A549 (cell line): ENCODE data around the gene QPCTL. TPM values are rescaled to one million over a fixed set of nuclear protein-coding genes. Genes with fewer than 3 reads are reported as not detected.
"Not testable (repeated sequence)": the region's sequence is repeated elsewhere in the genome, so short reads cannot be mapped to it uniquely, and the experiment has no call there.

ENCODE experiments used
- ATAC-seq, 2 experiments: fragments of 200-7000 bp in 1 of 2; fragments of >200 bp in 1 of 2; cut with Nextera tagmentation in 1 of 2; cut with Tn5 transposase in 1 of 2; 3 replicates each; pipeline versions ENCODE4 v1.8.0 to v1.9.1; 2018 to 2020; ENCODE audit warnings: mild to moderate bottlenecking in 1 of 2, moderate library complexity in 1 of 2
- CTCF ChIA-PET: fragments of 300-600 bp; sonication (Branson Sonifier 250); formaldehyde crosslinking; extraction: SDS; loops from one replicate; lab custom pipeline; 2021; ENCODE audit warnings: antibody characterized with exemption, inconsistent platforms; lab: Yijun Ruan, JAX
- POLR2A ChIA-PET: fragments of 350-600 bp; formaldehyde crosslinking; extraction: SDS; loops from one replicate; lab custom pipeline; 2021; ENCODE audit warnings: antibody characterized with exemption, inconsistent platforms; lab: Yijun Ruan, JAX
- DNase-seq, 2 experiments: peaks; one replicate each; pipeline versions ENCODE4 v3.0.0 to v3.0.0-alpha.2; 2011 to 2016; ENCODE audit warnings: low read depth in 1 of 2, low spot score in 1 of 2
- FAIRE-seq: peaks from 2 replicates; lab custom pipeline; 2011; peaks lifted over from hg19 to GRCh38; lab: Jason Lieb, UNC
- H3K27ac ChIP-seq, 2 experiments: fragments of >200 bp; sonication (Bioruptor Twin); formaldehyde crosslinking; 3 replicates each; pipeline ENCODE4 v1.5.1; 2016 to 2017
- H3K4me1 ChIP-seq: fragments of >200 bp; sonication (Bioruptor Twin); formaldehyde crosslinking; 3 replicates; pipeline ENCODE4 v1.6.1; 2016
- H3K4me2 ChIP-seq: fragments of >200 bp; sonication (Bioruptor Twin); formaldehyde crosslinking; 3 replicates; pipeline ENCODE4 v1.6.1; 2016
- H3K4me3 ChIP-seq: fragments of >200 bp; sonication (Bioruptor Twin); formaldehyde crosslinking; 3 replicates; pipeline ENCODE4 v1.5.1; 2016
- H3K9me3 ChIP-seq: fragments of >200 bp; sonication (Bioruptor Twin); formaldehyde crosslinking; 3 replicates; pipeline ENCODE4 v1.6.1; 2016
- CBX2 ChIP-seq: fragments of 200-600 bp; sonication (generic); IDR thresholded peaks from 2 replicates; pipeline ENCODE4 v1.6.1; 2016; ENCODE audit warnings: low read depth, mild to moderate bottlenecking, borderline replicate concordance
- CEBPB ChIP-seq, 2 experiments: fragments of >200 bp in 1 of 2; sonication (Bioruptor Twin) in 1 of 2; formaldehyde crosslinking in 1 of 2; IDR thresholded peaks; 2 replicates each; pipeline ENCODE4 v1.6.1; 2012 to 2016
- CHD4 ChIP-seq: fragments of 200-600 bp; sonication (generic); IDR thresholded peaks from 2 replicates; pipeline ENCODE4 v1.6.1; 2016; ENCODE audit warnings: antibody characterized with exemption, mild to moderate bottlenecking, borderline replicate concordance
- EHF ChIP-seq: fragments of 250-450 bp; sonication (Bioruptor Pico); IDR thresholded peaks from 2 replicates; pipeline ENCODE4 v1.5.0; 2020; ENCODE audit warnings: mild to moderate bottlenecking
- ELK1 ChIP-seq: fragments of 150-350 bp; IDR thresholded peaks from 2 replicates; pipeline ENCODE4 v1.6.1; 2014; ENCODE audit warnings: low read depth, mild to moderate bottlenecking, low read length
- FOSL2 ChIP-seq, 2 experiments: fragments of 450-650 bp in 1 of 2; fragments of >200 bp in 1 of 2; sonication (Bioruptor Twin) in 1 of 2; formaldehyde crosslinking; IDR thresholded peaks; 2 replicates each; pipeline versions ENCODE4 v1.5.0 to v1.6.1; 2016 to 2020; ENCODE audit warnings: mild to moderate bottlenecking in 1 of 2, moderate library complexity in 1 of 2
- FOXS1 ChIP-seq: fragments of 250-450 bp; sonication (Bioruptor Pico); IDR thresholded peaks from 2 replicates; pipeline ENCODE4 v1.5.0; 2020; ENCODE audit warnings: mild to moderate bottlenecking, moderate library complexity
- HOXB13 ChIP-seq: fragments of 250-450 bp; sonication (Bioruptor Pico); IDR thresholded peaks from 2 replicates; pipeline ENCODE4 v1.5.0; 2020; ENCODE audit warnings: low read depth, mild to moderate bottlenecking, moderate library complexity
- KDM1A ChIP-seq: fragments of 200-600 bp; sonication (generic); IDR thresholded peaks from 2 replicates; pipeline ENCODE4 v1.6.1; 2016; ENCODE audit warnings: low read depth, mild to moderate bottlenecking
- MAX ChIP-seq: IDR thresholded peaks from 2 replicates; pipeline ENCODE4 v1.6.1; 2012
- PBX3 ChIP-seq: IDR thresholded peaks from 2 replicates; pipeline ENCODE4 v1.6.1; 2012
- RCOR1 ChIP-seq: fragments of 150-350 bp; IDR thresholded peaks from 2 replicates; pipeline ENCODE4 v1.6.1; 2014; ENCODE audit warnings: antibody characterized with exemption, low read length, low read depth
- ZFP36 ChIP-seq: fragments of 450-650 bp; IDR thresholded peaks from 2 replicates; pipeline ENCODE4 v1.6.1; 2014; ENCODE audit warnings: borderline replicate concordance; ENCODE audit not compliant: partially characterized antibody
- WGBS: methylation state at CpG from one replicate; pipeline ENCODE4 v1.1.6; 2017; ENCODE audit errors: missing lambda C conversion rate; 5-methylcytosine and 5-hydroxymethylcytosine counted together
- polyA plus RNA-seq, 4 experiments: library from polyadenylated mRNA; depleted of rRNA in 3 of 4; stranded (reverse); fragments of >200 nt; fragmentation: RNase III in 1 of 4; extraction: RNeasy Plus Mini Kit Qiagen cat#74134 plus additional on column Dnase treatment in 1 of 4; gene quantifications; 2 replicates in 3 of 4; 3 replicates in 1 of 4; pipeline ENCODE4 v1.2.3, GENCODE V29; 2011 to 2017

Gene QPCTL
- polyA plus RNA-seq, 2 of the 4 experiments (the other 2 are of a cell fraction) = 9.4 to 10.4 TPM

GRCh38 chr19:45717983-45718650, 25.7 kb downstream of the QPCTL start:
- peak overlapping the region; percentile 90 to 93 for H3K27ac ChIP-seq
- TF ChIP-seq ELK1 = no peak
- 0 out of 2 replicates have a peak, but pooled peaks have one; percentile 4 for TF ChIP-seq EHF (CRISPR knock-in tag)
- TF ChIP-seq KDM1A = 0 out of 2 replicates have a peak, but pooled peaks have one; percentile 21
- TF ChIP-seq FOSL2 (IDR thresholded peaks at IDR 0.05) = no peak
- TF ChIP-seq FOSL2 (CRISPR knock-in tag; IDR thresholded peaks at IDR 0.05) = 0 out of 2 replicates have a peak, but pooled peaks have one; percentile 6
- TF ChIP-seq ZFP36 = peak; percentile 12
- TF ChIP-seq RCOR1 = no peak
- DNase-seq (no peak), FAIRE-seq (no peak), ATAC-seq (peak; percentile 3 to 10; a peak in 5 of 6 replicates)
- ChIA-PET POLR2A (interaction anchor here (0.7 to 2.3 kb wide), 9 partner anchors 9 to 51 kb away, joined by 3 to 67 read pairs (median 7); partner anchors contain the start of genes FBXO46, QPCTL, SIX5 and SNRPD2), CTCF (interaction anchor here (0.6 to 12.7 kb wide), 10 partner anchors 9 to 81 kb away, joined by 3 to 160 read pairs (median 9); partner anchors contain the start of genes QPCTL, SIX5 and SNRPD2)
- H3K4me3 ChIP-seq = peak overlapping the region; percentile 45
- H3K4me1 ChIP-seq = peaks cover 44% of the 10 kb centered on the region
- 55% methylated on average over 12 of the region's 12 CpGs for WGBS
- H3K9me3 ChIP-seq = peaks cover 4% of the 10 kb centered on the region
- peak overlapping the region; percentile 88 for H3K4me2 ChIP-seq

- POLR2A ChIA-PET = interaction anchor here (1.4 kb wide), 1 partner anchor 11 kb away, joined by 6 read pairs; the partner anchor contains the start of gene FBXO46
- CTCF ChIA-PET = interaction anchor here (0.7 to 12.7 kb wide), 5 partner anchors 9 to 97 kb away, joined by 3 to 160 read pairs (median 4); partner anchors contain the start of genes QPCTL and SNRPD2
- peaks cover 50% of the 10 kb centered on the region for H3K4me1 ChIP-seq
Measured at GRCh38 chr19:45720065-45720464, 27.6 kb downstream of the QPCTL start.

GRCh38 chr19:45728683-45729082, 36.2 kb downstream of the QPCTL start:
- ATAC-seq, DNase-seq, H3K4me3 ChIP-seq, FAIRE-seq, H3K4me2 ChIP-seq, POLR2A ChIA-PET, H3K9me3 ChIP-seq: not testable (repeated sequence)
- Histone ChIP-seq H3K4me1 (peaks cover 30% of the 10 kb centered on the region), H3K27ac (peak overlapping the region in 1 of 2 experiments; percentile 11; a peak in 1 of 6 replicates)
- CTCF ChIA-PET = interaction anchor here (0.6 to 7.4 kb wide), 3 partner anchors 36 to 71 kb away, joined by 4 to 43 read pairs (median 21); partner anchors contain the start of genes QPCTL and SIX5
- 90% methylated on average over 18 of the region's 18 CpGs for WGBS
- TF ChIP-seq CEBPB (IDR thresholded peaks at IDR 0.05) (peak; percentile 46 to 88; a peak in 3 of 4 replicates), CHD4 (0 out of 2 replicates have a peak, but pooled peaks have one; percentile 46), FOSL2 (IDR thresholded peaks at IDR 0.05) (0 out of 2 replicates have a peak, but pooled peaks have one; percentile 10), FOSL2 (CRISPR knock-in tag; IDR thresholded peaks at IDR 0.05) (peak; percentile 89), KDM1A (0 out of 2 replicates have a peak, but pooled peaks have one; percentile 18)

More at GRCh38 chr19:45720065-45720464, 27.6 kb downstream of the QPCTL start:
- DNase-seq, H3K4me3 ChIP-seq, H3K4me2 ChIP-seq, ATAC-seq, FAIRE-seq, H3K9me3 ChIP-seq: not testable (repeated sequence)
- peak overlapping the region in 1 of 2 experiments; percentile 86; a peak in 1 of 6 replicates for H3K27ac ChIP-seq
- WGBS = 95% methylated on average over 11 of the region's 11 CpGs

- DNase-seq (no peak), FAIRE-seq (peak; percentile 73), ATAC-seq (peak; percentile 3 to 14; a peak in 3 of 6 replicates)
- H3K4me3 ChIP-seq = peak overlapping the region; percentile 89
- WGBS = 10% methylated on average over 10 of the region's 10 CpGs
- CTCF ChIA-PET = interaction anchor here (1.0 to 3.4 kb wide), 12 partner anchors 8 to 290 kb away, joined by 3 to 24 read pairs (median 4); partner anchors contain the start of genes QPCTL and SIX5
- H3K4me1 ChIP-seq = peaks cover 24% of the 10 kb centered on the region
- no peak for TF ChIP-seq KDM1A
- no peak for TF ChIP-seq HOXB13
- TF ChIP-seq MAX = no peak
- no peak for TF ChIP-seq PBX3
- no peak for TF ChIP-seq FOSL2 (IDR thresholded peaks at IDR 0.05)
- TF ChIP-seq FOSL2 (CRISPR knock-in tag; IDR thresholded peaks at IDR 0.05) = no peak
- no peak for TF ChIP-seq FOXS1 (CRISPR knock-in tag)
- no peak for TF ChIP-seq CHD4
- TF ChIP-seq CBX2 = no peak
- POLR2A ChIA-PET = interaction anchor here (1.0 to 2.5 kb wide), 4 partner anchors 9 to 40 kb away, joined by 3 to 34 read pairs (median 12); partner anchors contain the start of genes QPCTL, SIX5 and SNRPD2
- no peaks in the 10 kb centered on the region for H3K9me3 ChIP-seq
- H3K27ac ChIP-seq = peak overlapping the region; percentile 92 to 95
- peak overlapping the region; percentile 79 for H3K4me2 ChIP-seq
Measured at GRCh38 chr19:45729800-45730290, 37.4 kb downstream of the QPCTL start.
